Kidney (tissue), 14 donors: ENCODE data around the gene CAMTA1. TPM values are rescaled to one million over a fixed set of nuclear protein-coding genes. Genes with fewer than 3 reads are reported as not detected.

ENCODE experiments used
- DNase-seq, 5 donors: peaks; one replicate each; pipeline ENCODE4 v3.0.0-alpha.2; 2013 to 2020
- FAIRE-seq: peaks from 2 replicates; lab custom pipeline; 2012; peaks lifted over from hg19 to GRCh38; lab: Jason Lieb, UNC
- H3K27ac ChIP-seq, 2 donors: one replicate each; pipeline ENCODE4 v1.7.0; 2013; ENCODE audit warnings: low read depth in 2 of 2, low read length in 2 of 2, inconsistent platforms in 1 of 2
- H3K27me3 ChIP-seq: one replicate; pipeline ENCODE4 v1.7.1; 2013; ENCODE audit warnings: low read length, inconsistent platforms; ENCODE audit not compliant: control insufficient read depth, insufficient read depth
- H3K36me3 ChIP-seq, 3 donors: one replicate each; pipeline versions ENCODE4 v1.7.0 to v1.7.1; 2013; ENCODE audit warnings: low read length in 3 of 3, control low read depth in 1 of 3, inconsistent platforms in 1 of 3; ENCODE audit not compliant: insufficient read depth in 3 of 3, control insufficient read depth in 2 of 3
- H3K4me1 ChIP-seq, 3 donors: one replicate each; pipeline versions ENCODE4 v1.7.0 to v1.7.1; 2013; ENCODE audit warnings: low read length in 3 of 3, inconsistent platforms in 1 of 3, low read depth in 1 of 3; ENCODE audit not compliant: control insufficient read depth in 2 of 3, insufficient read depth in 2 of 3
- H3K4me3 ChIP-seq, 3 donors: one replicate each; pipeline versions ENCODE4 v1.7.0 to v1.8.1; 2013; ENCODE audit warnings: low read length in 3 of 3, control low read depth in 1 of 3, inconsistent platforms in 1 of 3
- H3K9ac ChIP-seq, 3 donors: one replicate each; pipeline versions ENCODE4 v1.7.0 to v1.7.1; 2013; ENCODE audit warnings: low read length in 3 of 3, control low read depth in 1 of 3, inconsistent platforms in 1 of 3
- H3K9me3 ChIP-seq, 3 donors: one replicate each; pipeline versions ENCODE4 v1.7.0 to v1.7.1; 2013; ENCODE audit warnings: low read length in 3 of 3, control low read depth in 1 of 3, inconsistent platforms in 1 of 3; ENCODE audit not compliant: control insufficient read depth in 2 of 3, insufficient read depth in 1 of 3
- intact Hi-C: fragments of 100-400 bp; cut with DNase I; formaldehyde crosslinking; loops from one replicate; pipeline ENCODE4 v1.11.1; 2022
- polyA plus RNA-seq: library from polyadenylated mRNA; stranded (reverse); fragments of 350-450 nt; fragmentation: Illumina TruSeq; extraction: RNeasy Lipid Tissue Mini Kit (QIAGEN cat#74804); gene quantifications from one replicate; pipeline ENCODE4 v1.2.3, GENCODE V29; 2014; ENCODE audit warnings: low read depth, low replicate concordance; ENCODE audit not compliant: insufficient read depth
- total RNA-seq: library from RNA; stranded (reverse); fragmentation: NEBNext Ultra II Directional; extraction: Animal tissue kit (Norgen Biotek cat#: 25700); gene quantifications from one replicate; pipeline ENCODE4 v1.2.1, GENCODE V29; 2021
- TF ChIP-seq, protein P1 (sequence below): IDR thresholded peaks from 3 replicates; pipeline ENCODE4 v1.5.1; 2012; ENCODE audit warnings: mild to moderate bottlenecking, moderate library complexity, borderline replicate concordance; ENCODE audit not compliant: insufficient read depth; ENCODE audit errors: extremely low read depth
- donor health status: control.
- donor health status: control.
- donor health status: control.
- donor health status: control.
- donor health status: control.
- donor health status: DM: yes; HTN: yes; CAD: no.
- donor health status: Normal renal cell carcinoma (clear cell type).

Gene CAMTA1
- total and polyA plus RNA-seq, 2 donors from 2014 or later = 79.0 to 170 TPM

DNA sequence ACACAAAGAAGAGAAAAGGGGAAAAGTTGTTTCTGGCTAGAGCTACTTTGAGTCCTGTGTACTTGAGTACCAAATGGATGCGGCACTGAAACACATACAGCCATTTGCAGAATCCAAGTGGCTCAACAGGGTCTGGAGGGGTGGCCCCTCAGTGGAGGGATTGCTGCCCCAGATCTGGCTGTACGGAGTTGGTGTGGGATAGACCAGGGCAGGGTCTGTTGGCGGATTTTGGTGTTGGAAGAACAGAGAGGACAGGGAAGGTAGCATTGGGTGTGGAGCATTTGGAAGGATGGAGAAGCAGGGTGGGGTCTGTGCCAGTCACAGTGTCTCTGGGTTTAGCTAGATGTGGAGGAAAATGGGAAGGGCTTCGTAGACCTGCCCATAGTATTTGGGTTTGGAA, 220.5 kb downstream of the CAMTA1 start:
- Histone ChIP-seq H3K9ac (no peak overlapping the region), H3K27me3 (no peaks in the 10 kb centered on the region), H3K4me3 (no peak overlapping the region), H3K36me3 (no peaks in the 10 kb centered on the region), H3K9me3 (no peaks in the 10 kb centered on the region), H3K27ac (no peak overlapping the region), H3K4me1 (no peaks in the 10 kb centered on the region)
- no peak for DNase-seq
- intact Hi-C loops = no loop called here
- FAIRE-seq = no peak
- TF ChIP-seq, protein P1, sequence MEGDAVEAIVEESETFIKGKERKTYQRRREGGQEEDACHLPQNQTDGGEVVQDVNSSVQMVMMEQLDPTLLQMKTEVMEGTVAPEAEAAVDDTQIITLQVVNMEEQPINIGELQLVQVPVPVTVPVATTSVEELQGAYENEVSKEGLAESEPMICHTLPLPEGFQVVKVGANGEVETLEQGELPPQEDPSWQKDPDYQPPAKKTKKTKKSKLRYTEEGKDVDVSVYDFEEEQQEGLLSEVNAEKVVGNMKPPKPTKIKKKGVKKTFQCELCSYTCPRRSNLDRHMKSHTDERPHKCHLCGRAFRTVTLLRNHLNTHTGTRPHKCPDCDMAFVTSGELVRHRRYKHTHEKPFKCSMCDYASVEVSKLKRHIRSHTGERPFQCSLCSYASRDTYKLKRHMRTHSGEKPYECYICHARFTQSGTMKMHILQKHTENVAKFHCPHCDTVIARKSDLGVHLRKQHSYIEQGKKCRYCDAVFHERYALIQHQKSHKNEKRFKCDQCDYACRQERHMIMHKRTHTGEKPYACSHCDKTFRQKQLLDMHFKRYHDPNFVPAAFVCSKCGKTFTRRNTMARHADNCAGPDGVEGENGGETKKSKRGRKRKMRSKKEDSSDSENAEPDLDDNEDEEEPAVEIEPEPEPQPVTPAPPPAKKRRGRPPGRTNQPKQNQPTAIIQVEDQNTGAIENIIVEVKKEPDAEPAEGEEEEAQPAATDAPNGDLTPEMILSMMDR = no peak

DNA sequence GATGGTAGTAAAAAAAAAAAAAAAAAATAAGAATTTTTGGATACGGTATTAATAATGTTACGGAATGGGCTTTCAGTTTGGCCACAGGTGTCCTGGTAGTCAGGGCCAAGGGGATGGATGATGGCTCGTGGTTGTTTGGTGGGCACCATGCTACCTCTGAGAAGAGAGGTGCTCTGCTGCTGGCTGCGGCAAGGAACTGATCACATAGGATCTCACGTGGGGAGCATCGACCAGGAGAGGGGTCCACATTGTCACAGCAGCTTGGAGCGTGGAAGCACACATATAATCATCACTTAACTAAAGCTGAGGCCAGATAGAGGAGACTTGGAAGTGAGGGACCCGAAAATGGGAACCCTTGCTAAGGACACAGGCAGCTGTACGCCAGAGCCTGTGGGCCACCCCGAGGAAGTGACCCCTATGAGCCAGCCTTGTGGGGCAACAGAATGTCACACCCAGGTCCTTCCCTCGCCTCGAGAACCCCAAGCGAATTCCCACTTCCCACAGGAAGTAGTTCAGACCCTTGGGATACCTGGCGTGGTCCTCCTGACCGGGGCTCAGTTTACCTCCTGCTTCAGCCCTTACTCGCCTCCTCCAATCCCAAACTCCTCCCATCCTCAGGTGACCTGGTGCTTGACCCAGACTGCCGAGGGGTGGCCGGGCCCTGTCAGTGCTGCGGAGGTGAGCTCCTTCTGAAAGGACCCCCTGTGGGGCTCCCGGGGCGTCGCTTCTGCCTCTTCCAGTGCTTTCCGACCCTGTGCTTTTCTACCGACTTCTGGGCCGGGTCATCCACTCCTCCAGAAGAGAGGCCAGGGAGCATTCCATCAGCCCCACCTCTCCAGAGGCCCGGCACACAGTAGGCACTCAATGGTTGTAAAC, 222.0 kb downstream of the CAMTA1 start:
- H3K4me1 ChIP-seq = no peaks in the 10 kb centered on the region
- H3K9me3 ChIP-seq = no peaks in the 10 kb centered on the region
- no peak overlapping the region for H3K4me3 ChIP-seq
- no peak overlapping the region for H3K9ac ChIP-seq
- no peak overlapping the region for H3K27ac ChIP-seq
- no peak for FAIRE-seq
- intact Hi-C loops = no loop called here
- no peaks in the 10 kb centered on the region for H3K36me3 ChIP-seq
- no peaks in the 10 kb centered on the region for H3K27me3 ChIP-seq
- TF ChIP-seq, protein P1 = no peak
- no peak for DNase-seq

DNA sequence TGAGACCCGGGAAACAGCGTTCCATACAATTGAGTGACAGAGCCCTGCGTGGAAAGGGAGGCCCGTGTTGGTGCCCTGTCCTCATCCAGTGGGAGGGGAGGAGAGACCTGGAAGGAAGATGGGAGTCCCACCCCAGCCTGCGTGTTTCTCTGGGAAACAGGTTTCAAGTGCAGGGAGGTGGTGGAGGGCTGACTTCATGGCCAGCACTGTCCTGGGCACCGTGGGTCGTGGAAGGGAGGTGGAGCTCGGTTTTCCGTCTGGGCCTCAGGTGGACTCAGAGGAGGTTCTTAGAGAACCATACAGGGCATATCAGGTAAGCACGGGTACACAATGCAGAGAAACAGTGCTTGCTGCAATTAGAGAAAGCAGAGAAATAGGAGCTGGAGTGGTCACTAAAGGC, 222.6 kb downstream of the CAMTA1 start:
- no peak overlapping the region for H3K27ac ChIP-seq
- no peaks in the 10 kb centered on the region for H3K9me3 ChIP-seq
- no peak overlapping the region for H3K9ac ChIP-seq
- TF ChIP-seq, protein P1 = no peak
- no peaks in the 10 kb centered on the region for H3K27me3 ChIP-seq
- intact Hi-C loops = no loop called here
- H3K4me1 ChIP-seq = no peaks in the 10 kb centered on the region
- FAIRE-seq = no peak
- no peak overlapping the region for H3K4me3 ChIP-seq
- no peaks in the 10 kb centered on the region for H3K36me3 ChIP-seq
- DNase-seq = no peak
